K562 (cell line): Measurements from ENCODE around the gene CCDC9. TPM values are rescaled to one million over a fixed set of nuclear protein-coding genes. Genes with fewer than 3 reads are reported as not detected.

Experiments used
- CC2D1A ChIP-seq: fragments of 450-650 bp; IDR thresholded peaks from 2 replicates; pipeline ENCODE4 v1.6.1; 2017; ENCODE audit warnings: mild to moderate bottlenecking
- CXXC5 ChIP-seq: fragments of 250-450 bp; sonication (Bioruptor Pico); IDR thresholded peaks from 2 replicates; pipeline ENCODE4 v1.8.0; 2022; ENCODE audit warnings: inconsistent platforms, mild to moderate bottlenecking, moderate library complexity
- E2F4 ChIP-seq: sonication (generic); formaldehyde crosslinking; IDR thresholded peaks from 2 replicates; pipeline ENCODE4 v1.8.0; 2022; ENCODE audit warnings: mild to moderate bottlenecking, low read depth, missing genetic modification reagents
- E2F6 ChIP-seq, 2 experiments: IDR thresholded peaks; 2 replicates each; pipeline ENCODE4 v1.6.1; 2011; ENCODE audit warnings: borderline replicate concordance in 1 of 2, control low read depth in 1 of 2, low read depth in 1 of 2, low read length in 1 of 2, mild to moderate bottlenecking in 1 of 2, mixed read lengths in 1 of 2, moderate library complexity in 1 of 2; ENCODE audit not compliant: insufficient read depth in 1 of 2, insufficient read length in 1 of 2, poor library complexity in 1 of 2, severe bottlenecking in 1 of 2; ENCODE audit errors: extremely low read depth in 1 of 2
- E2F8 ChIP-seq: fragments of 450-650 bp; IDR thresholded peaks from 2 replicates; pipeline ENCODE4 v1.7.1; 2018; ENCODE audit warnings: mild to moderate bottlenecking, low read depth; ENCODE audit not compliant: partially characterized antibody
- HDAC1 ChIP-seq, 2 experiments: fragments of 450-650 bp; IDR thresholded peaks; 2 replicates each; pipeline ENCODE4 v1.6.1; 2016 to 2017; ENCODE audit warnings: inconsistent platforms in 1 of 2, mild to moderate bottlenecking in 1 of 2, moderate library complexity in 1 of 2
- HEY1 ChIP-seq: fragments of 250-450 bp; sonication (Bioruptor Pico); IDR thresholded peaks from 2 replicates; pipeline ENCODE4 v1.5.0; 2020; ENCODE audit warnings: mild to moderate bottlenecking, moderate library complexity, borderline replicate concordance
- MAFF ChIP-seq: IDR thresholded peaks from 2 replicates; pipeline ENCODE4 v1.6.1; 2012; ENCODE audit warnings: low read length, improper control_type of control experiment
- MBD2 ChIP-seq: sonication (generic); IDR thresholded peaks from 2 replicates; pipeline ENCODE4 v1.6.1; 2016; ENCODE audit warnings: low read depth, borderline replicate concordance
- MXD1 ChIP-seq: fragments of 250-450 bp; sonication (Bioruptor Pico); IDR thresholded peaks from 2 replicates; pipeline ENCODE4 v1.8.0; 2021; ENCODE audit warnings: borderline replicate concordance, mild to moderate bottlenecking, moderate library complexity; ENCODE audit not compliant: poor library complexity, severe bottlenecking
- SNIP1 ChIP-seq: fragments of 450-650 bp; IDR thresholded peaks from 2 replicates; pipeline ENCODE4 v1.7.1; 2017; ENCODE audit warnings: low read depth, mild to moderate bottlenecking
- TCF7 ChIP-seq: sonication (generic); IDR thresholded peaks from 2 replicates; pipeline ENCODE4 v1.6.1; 2016; ENCODE audit warnings: antibody characterized with exemption, borderline replicate concordance
- ZBTB1 ChIP-seq: sonication (generic); formaldehyde crosslinking; IDR thresholded peaks from 2 replicates; pipeline ENCODE4 v1.8.1; 2023; ENCODE audit warnings: missing genetic modification reagents, low read depth, mild to moderate bottlenecking, borderline replicate concordance
- ZBTB26 ChIP-seq: fragments of 450-650 bp; formaldehyde crosslinking; IDR thresholded peaks from 2 replicates; pipeline ENCODE4 v1.4.0; 2022; ENCODE audit warnings: missing genetic modification characterization
- ZNF143 ChIP-seq: sonication (generic); formaldehyde crosslinking; IDR thresholded peaks from 2 replicates; pipeline ENCODE4 v1.9.0; 2022; ENCODE audit warnings: mild to moderate bottlenecking, missing genetic modification reagents
- ZNF239 ChIP-seq: fragments of 250-450 bp; sonication (Bioruptor Pico); IDR thresholded peaks from 2 replicates; pipeline ENCODE4 v1.4.0; 2020; ENCODE audit warnings: mild to moderate bottlenecking
- ZNF253 ChIP-seq: fragments of 250-450 bp; sonication (Bioruptor Pico); conservative IDR thresholded peaks from 2 replicates; pipeline ENCODE4 v1.6.1; 2021; ENCODE audit warnings: mild to moderate bottlenecking
- ZNF277 ChIP-seq: fragments of 250-450 bp; sonication (Bioruptor Pico); IDR thresholded peaks from 2 replicates; pipeline ENCODE4 v1.8.0; 2022; ENCODE audit warnings: inconsistent platforms, mild to moderate bottlenecking, moderate library complexity, borderline replicate concordance
- polyA plus RNA-seq, 8 experiments: library from polyadenylated mRNA; depleted of rRNA in 4 of 8; stranded (reverse) in 5 of 8; unstranded in 3 of 8; fragments of >200 nt; fragmentation: Nextera tagmentation in 2 of 8; fragmentation: Illumina TruSeq in 1 of 8; extraction: Ambion mirVana in 2 of 8; extraction: Trizol in 1 of 8; gene quantifications; 2 replicates each; pipeline versions ENCODE4 v1.2.1 to v1.2.3, GENCODE V29; 2011 to 2014; ENCODE audit warnings: inconsistent platforms in 1 of 8, missing spikeins in 1 of 8
- total RNA-seq, 7 experiments: library from RNA; depleted of rRNA in 6 of 7; stranded (reverse); fragments of >200 nt in 6 of 7; fragmentation: Illumina TruSeq in 2 of 7; extraction: Trizol in 2 of 7; gene quantifications; 2 replicates each; pipeline versions ENCODE4 v1.2.1 to v1.2.3, GENCODE V29; 2011 to 2021; ENCODE audit warnings: low replicate concordance in 1 of 7

CCDC9 gene
- total and polyA plus RNA-seq, 9 of the 15 experiments (the other 6 are each of a cell fraction or from before 2014, with no cell fraction given): 0.23 to 38.6 (median 8.4) TPM

GRCh38 chr19:47227352-47228167, 28.8 kb upstream of the CCDC9 start (continued):
- TF ChIP-seq E2F8 (no peak), ZNF239 (no peak), ZBTB1 (CRISPR knock-in tag) (0 out of 2 replicates have a peak, but pooled peaks have one; percentile 9), ZNF143 (CRISPR knock-in tag) (0 out of 2 replicates have a peak, but pooled peaks have one; percentile 5), ZBTB26 (no peak), E2F6 (IDR thresholded peaks at IDR 0.05; ENCODE audit: borderline replicate concordance in 1 of 2, extremely low read depth in 1 of 2, insufficient read depth in 1 of 2, insufficient read length in 1 of 2, low read depth in 1 of 2, low read length in 1 of 2, poor library complexity in 1 of 2, severe bottlenecking in 1 of 2) (no peak), E2F4 (peak; percentile 15; the same call in 1 of the 2 replicates), HEY1 (CRISPR knock-in tag) (peak; percentile 90), CC2D1A (0 out of 2 replicates have a peak, but pooled peaks have one; percentile 82), ZNF277 (CRISPR knock-in tag) (no peak), CXXC5 (peak; percentile 56), SNIP1 (no peak), MBD2 (peak; percentile 26; the same call in 1 of the 2 replicates), MXD1 (no peak), MAFF (no peak; the same call in 1 of the 2 replicates), HDAC1 (IDR thresholded peaks at IDR 0.05) (peak; percentile 55 to 89; a peak in 3 of 4 replicates), ZNF253 (no peak), TCF7 (no peak; the same call in 1 of the 2 replicates)
